Activated CD4-positive, CD25-positive, alpha-beta regulatory T cell treated with anti-CD3 and anti-CD28 coated beads, Interleukin-2, amount 50 U/mL, for 16 hours (primary cell): ENCODE results near the gene DHX57.

Experiments
- DNase-seq: peaks from one replicate; pipeline ENCODE4 v3.0.0-alpha.2; 2020; ENCODE audit warnings: low read depth, low spot score

The DHX57 gene

GRCh38 chr2:38875576-38876367 lies at the start of gene DHX57, which contains the start of gene MORN2:
DHX57 (minus strand) TSS chr2:38875934; CDS start chr2:38868405, 7,529 bp downstream.
MORN2 (plus strand) TSS chr2:38875976.
- DNase-seq, result peak; percentile 66

GRCh38 chr2:38922902-38923301 lies 47.2 kb upstream of the DHX57 start:
- no peak for DNase-seq

GRCh38 chr2:38922389-38922788 lies 46.7 kb upstream of the DHX57 start:
- DNase-seq, result no peak

GRCh38 chr2:38912619-38913018 lies 36.9 kb upstream of the DHX57 start:
- no peak for DNase-seq

GRCh38 chr2:38911191-38911590 lies 35.5 kb upstream of the DHX57 start:
- no peak for DNase-seq

- no peak for DNase-seq
These were observed 34.1 kb upstream of the DHX57 start for GRCh38 chr2:38909872-38910271.

GRCh38 chr2:38907743-38908562 lies 32.2 kb upstream of the DHX57 start:
- DNase-seq, result no peak

- DNase-seq, result no peak
These were observed 31.5 kb upstream of the DHX57 start for GRCh38 chr2:38907242-38907641.

GRCh38 chr2:38905251-38905650 lies 29.5 kb upstream of the DHX57 start:
- DNase-seq, result no peak

- no peak for DNase-seq
These were observed 25.0 kb upstream of the DHX57 start for GRCh38 chr2:38900726-38901125.

- no peak for DNase-seq
These were observed 22.5 kb upstream of the DHX57 start for GRCh38 chr2:38898256-38898655.

- DNase-seq, result no peak
These were observed 17.1 kb upstream of the DHX57 start for GRCh38 chr2:38892819-38893218.

- DNase-seq, result no peak
These were observed 13.8 kb upstream of the DHX57 start, which contains the start of gene ARHGEF33 for GRCh38 chr2:38889575-38889974. ARHGEF33 (plus strand) TSS chr2:38889875; CDS start chr2:38919448, 29,573 bp downstream.

GRCh38 chr2:38889045-38889444 lies 13.3 kb upstream of the DHX57 start:
- no peak for DNase-seq

- DNase-seq, result no peak
These were observed 12.3 kb upstream of the DHX57 start for GRCh38 chr2:38887902-38888554.

- no peak for DNase-seq
These were observed 11.6 kb upstream of the DHX57 start for GRCh38 chr2:38887347-38887746.

GRCh38 chr2:38886063-38886462 lies 10.3 kb upstream of the DHX57 start:
- DNase-seq, result no peak

- no peak for DNase-seq
These were observed 673 bp upstream of the DHX57 start for GRCh38 chr2:38876407-38876806.

GRCh38 chr2:38875227-38875575 lies 533 bp downstream of the DHX57 start:
- DNase-seq, result no peak

GRCh38 chr2:38873763-38874162 lies 2.0 kb downstream of the DHX57 start:
- no peak for DNase-seq

- no peak for DNase-seq
These were observed 4.3 kb downstream of the DHX57 start for GRCh38 chr2:38871432-38871831.

- no peak for DNase-seq
These were observed 8.8 kb downstream of the DHX57 start for GRCh38 chr2:38866773-38867443.
